Activated T-cell treated with anti-CD3 and anti-CD28 coated beads, Interleukin-2, amount 50 U/mL, for 1 hour (primary cell): Measurements from ENCODE around the gene CAMK2G.
"Not testable (repeated sequence)": the region's sequence is repeated elsewhere in the genome, so short reads cannot be mapped to it uniquely, and the experiment has no call there.

ENCODE experiments used
- DNase-seq: peaks from one replicate; pipeline ENCODE4 v3.0.0-alpha.2; 2020

Gene CAMK2G

DNA sequence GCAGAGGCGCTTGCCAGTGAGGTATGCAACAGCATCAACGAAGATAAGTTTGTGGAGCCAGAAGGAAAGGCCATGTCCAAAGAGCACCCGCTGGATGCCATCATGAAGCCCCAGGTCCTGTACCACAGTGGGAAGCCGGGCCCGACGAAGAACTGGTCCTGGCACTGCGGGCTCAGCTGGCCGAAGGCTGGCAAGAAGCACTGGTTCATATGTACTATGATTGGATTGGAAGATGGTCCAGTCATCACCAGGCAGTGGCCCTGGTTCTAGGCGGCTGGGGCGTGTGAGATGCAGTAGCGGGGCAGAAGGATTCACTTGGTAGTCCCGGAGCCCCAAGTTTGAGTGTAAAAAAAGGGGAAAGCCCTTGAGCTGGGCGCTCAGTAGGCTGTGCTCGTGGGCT, 66.9 kb downstream of the CAMK2G start:
- DNase-seq: no peak

DNA sequence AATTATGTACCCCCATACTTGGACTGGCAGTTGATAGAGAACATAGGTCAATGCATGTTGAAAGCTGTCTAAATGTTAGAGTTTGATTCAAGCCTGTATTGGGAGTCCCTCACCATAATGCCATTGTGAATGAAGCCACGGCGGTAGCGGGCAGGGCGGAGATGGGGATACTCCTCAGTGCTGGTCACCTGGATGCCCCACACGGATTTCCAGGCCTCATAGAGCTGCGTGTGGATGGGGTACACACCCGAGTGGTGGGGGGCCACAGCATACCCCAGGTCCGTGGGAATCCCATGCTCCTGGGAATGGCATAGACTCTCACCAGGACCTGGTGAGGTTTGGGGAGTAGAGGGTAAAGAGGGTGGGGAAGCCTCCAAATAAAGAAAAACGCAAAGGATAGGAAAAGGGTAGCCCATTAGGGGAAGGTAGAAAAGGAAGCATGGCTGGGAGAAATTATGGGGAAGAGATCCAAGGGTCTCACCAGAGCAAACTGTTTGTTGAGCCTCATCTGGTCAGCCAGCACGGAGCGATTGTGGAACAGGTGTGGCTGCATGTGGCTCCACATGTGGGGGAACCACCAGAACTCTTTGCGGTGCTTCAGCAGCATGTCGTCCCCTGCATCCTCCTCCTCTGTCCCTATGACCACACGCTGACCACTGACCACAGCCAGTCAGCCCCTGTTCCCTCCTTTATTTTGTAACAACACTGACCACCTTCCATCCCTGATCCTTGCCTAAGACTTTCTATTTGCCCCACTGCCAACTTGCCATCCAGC, 68.0 kb downstream of the CAMK2G start:
- no peak for DNase-seq

- DNase-seq: no peak
These were observed 70.6 kb downstream of the CAMK2G start for GRCh38 chr10:73803680-73804286.

DNA sequence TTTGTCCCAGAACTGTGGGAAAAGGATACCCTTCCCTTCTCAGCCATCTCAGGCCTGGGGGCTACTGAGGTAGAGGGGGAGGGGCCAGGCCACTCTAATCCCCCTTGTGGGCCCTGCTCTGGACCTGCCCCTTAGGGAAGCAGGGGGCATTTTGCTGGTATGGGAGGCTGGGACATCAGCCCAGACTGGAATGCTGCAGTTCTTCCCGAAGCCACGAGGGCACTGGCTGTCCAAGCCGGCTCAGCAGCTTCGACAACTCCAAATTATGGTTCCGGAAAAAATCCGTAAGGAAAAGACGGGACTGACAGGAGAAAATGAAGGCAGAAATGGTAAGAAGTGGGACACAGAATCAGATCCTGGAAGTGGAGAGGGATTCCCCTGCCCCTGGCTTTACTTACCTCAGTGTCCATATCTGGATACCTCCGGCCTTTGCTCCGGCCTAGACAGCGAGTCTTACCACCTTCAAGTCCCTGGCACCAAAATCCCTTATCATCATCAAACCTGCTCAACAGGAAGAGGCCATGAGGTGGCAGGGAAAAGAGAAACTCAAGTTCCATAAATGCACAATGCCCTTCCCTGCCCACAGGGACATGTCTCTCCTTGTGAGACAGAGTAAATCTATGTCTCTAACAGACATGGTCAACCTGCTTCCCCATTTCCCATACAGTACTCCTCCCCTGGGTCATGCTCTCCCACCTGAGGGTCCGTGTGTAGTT, 71.9 kb downstream of the CAMK2G start:
- DNase-seq: no peak

DNA sequence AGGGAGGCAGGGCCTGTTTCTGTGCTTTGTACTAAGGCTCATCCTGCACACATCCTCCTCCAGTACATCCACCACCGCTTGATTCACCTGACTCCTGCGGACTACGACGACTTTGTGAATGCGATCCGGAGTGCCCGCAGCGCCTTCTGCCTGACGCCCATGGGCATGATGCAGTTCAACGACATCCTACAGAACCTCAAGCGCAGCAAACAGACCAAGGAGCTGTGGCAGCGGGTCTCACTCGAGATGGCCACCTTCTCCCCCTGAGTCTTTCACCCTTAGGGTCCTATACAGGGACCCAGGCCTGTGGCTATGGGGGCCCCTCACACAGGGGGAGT, 73.1 kb downstream of the CAMK2G start:
- DNase-seq: no peak

DNA sequence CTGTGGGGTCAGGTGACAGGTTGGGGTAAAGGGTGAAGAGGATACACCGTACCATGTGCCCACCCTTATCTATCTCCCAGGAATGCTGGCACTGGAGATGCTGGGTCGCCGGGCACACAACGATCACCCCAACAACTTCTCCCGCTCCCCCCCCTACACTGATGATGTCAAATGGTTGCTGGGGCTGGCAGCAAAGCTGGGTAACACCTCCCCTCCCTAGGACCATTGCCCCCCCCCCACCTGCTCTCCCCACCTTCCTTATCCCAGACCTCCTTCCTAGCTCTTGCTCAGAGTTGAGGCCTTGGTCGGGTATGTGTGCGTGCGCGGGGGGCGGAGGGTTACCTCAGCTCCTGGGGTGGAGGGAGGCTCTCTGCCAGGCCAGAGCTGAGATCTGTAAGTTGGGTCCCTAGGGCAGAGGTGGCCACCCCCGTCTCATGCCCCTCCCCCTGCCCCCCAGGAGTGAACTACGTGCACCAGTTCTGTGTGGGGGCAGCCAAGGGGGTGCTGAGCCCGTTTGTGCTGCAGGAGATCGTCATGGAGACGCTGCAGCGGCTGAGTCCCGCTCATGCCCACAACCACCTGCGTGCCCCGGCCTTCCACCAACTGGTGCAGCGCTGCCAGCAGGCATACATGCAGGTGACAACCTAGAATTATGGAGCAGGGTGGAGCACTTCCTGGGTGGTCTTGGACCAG, 73.6 kb downstream of the CAMK2G start:
- DNase-seq: no peak

GRCh38 chr10:73799899-73800559, 74.3 kb downstream of the CAMK2G start:
- no peak for DNase-seq

- no peak for DNase-seq
These were observed 75.3 kb downstream of the CAMK2G start for GRCh38 chr10:73798927-73799560.

DNA sequence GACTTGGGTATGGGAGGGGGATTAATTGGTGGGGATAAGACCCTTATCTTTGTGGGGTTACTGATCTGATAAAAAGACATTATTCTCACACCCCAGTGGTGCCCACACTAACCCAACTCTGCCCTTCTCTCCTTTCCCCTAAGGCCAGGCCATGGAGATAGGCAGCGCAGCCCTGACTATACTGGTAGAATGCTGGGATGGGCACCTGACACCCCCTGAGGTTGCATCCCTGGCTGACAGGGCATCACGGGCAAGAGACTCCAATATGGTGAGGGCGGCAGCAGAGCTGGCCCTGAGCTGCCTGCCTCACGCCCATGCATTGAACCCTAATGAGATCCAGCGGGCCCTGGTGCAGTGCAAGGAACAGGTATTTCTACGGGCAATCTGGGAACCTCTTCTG, 76.3 kb downstream of the CAMK2G start:
- no peak for DNase-seq

DNA sequence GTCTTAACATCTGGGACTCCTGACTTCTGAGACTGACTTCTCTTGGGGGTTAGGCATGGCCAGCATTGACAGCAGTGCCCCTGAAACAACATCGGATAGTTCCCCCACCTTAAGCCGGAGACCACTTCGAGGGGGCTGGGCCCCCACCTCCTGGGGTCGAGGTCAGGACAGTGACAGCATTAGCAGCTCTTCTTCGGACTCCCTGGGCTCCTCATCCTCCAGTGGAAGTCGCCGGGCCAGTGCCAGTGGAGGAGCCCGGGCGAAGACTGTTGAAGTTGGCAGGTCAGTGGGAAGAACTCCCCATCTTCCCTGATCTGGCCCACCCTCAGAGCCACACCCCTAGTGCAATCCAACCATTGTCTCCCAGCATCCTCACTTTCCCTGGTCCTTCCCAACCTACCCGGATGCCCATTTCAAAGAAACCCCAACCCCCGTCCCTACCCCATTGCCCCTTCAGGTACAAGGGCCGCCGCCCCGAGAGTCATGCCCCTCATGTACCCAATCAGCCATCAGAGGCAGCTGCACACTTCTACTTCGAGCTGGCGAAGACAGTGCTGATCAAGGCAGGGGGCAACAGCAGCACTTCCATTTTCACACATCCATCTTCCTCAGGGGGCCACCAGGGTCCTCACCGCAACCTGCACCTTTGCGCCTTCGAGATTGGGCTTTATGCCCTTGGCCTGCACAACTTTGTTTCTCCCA, 76.9 kb downstream of the CAMK2G start:
- no peak for DNase-seq

GRCh38 chr10:73796766-73797165, 77.6 kb downstream of the CAMK2G start:
- DNase-seq: no peak

DNA sequence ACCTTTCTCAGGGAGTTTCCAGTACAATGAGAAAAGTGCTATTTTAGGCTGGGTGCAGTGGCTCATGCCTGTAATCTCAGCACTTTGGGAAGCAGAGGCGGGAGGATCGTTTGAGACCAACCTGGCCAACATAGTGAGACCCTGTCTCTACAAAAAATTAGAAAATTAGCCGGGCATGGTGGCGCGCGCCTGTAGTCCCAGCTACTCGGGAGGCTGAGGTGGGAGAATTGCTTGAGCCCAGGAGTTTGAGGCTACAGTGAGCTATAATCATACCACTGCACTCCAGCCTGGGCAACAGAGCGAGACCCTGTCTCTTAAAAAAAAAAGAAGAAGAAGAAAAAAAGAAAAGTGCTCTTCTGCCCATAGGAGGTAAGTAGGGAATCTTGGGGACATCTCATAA, 78.3 kb downstream of the CAMK2G start:
- not testable (repeated sequence) for DNase-seq

GRCh38 chr10:73795491-73795890, 78.9 kb downstream of the CAMK2G start:
- not testable (repeated sequence) for DNase-seq

DNA sequence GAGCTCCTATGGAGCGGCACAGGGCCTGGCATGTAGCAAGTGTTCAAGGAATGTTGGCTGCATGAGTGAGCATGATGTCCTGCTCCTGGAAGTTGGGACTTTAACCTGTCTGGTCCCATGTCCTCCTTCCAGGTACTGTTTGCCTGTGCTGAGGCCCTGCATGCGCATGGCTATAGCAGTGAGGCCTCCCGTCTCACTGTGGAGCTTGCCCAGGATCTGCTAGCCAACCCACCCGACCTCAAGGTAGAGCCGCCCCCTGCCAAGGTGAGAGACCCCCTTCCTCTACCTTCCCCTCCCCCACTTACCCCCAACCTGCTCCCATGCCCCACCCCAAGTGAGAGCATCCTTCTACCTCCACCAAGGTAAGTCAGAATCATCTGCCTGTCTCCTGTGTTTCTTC, 80.9 kb downstream of the CAMK2G start:
- no peak for DNase-seq

GRCh38 chr10:73791871-73792400, 82.4 kb downstream of the CAMK2G start:
- no peak for DNase-seq

DNA sequence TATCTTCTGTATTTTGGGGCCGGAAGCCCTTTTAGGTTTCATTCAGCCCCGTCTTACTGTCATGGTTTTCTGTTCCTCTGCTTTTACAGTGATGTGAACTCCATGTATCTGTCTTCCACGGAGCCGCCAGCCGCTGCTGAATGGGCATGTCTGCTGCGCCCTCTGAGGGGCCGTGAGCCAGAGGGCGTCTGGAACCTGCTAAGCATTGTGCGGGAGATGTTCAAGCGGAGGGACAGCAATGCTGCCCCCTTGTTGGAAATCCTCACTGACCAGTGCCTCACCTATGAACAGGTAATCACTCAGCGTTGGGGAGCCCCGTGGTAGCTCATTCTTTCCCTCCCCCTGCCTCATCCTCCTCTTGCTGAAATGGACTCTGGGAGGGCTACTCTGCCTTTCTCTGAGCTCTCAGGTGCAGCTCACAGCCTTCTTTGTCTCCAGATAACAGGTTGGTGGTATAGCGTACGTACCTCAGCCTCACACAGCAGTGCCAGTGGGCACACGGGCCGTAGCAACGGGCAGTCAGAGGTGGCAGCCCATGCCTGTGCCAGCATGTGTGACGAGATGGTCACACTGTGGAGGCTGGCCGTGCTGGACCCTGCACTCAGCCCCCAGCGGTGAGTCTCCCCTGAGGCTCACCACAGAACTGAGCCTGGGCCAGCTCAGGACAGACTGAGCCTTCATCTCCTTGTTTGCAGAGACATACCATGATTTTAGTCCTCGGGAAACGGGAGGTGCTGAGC, 83.3 kb downstream of the CAMK2G start:
- DNase-seq: no peak

DNA sequence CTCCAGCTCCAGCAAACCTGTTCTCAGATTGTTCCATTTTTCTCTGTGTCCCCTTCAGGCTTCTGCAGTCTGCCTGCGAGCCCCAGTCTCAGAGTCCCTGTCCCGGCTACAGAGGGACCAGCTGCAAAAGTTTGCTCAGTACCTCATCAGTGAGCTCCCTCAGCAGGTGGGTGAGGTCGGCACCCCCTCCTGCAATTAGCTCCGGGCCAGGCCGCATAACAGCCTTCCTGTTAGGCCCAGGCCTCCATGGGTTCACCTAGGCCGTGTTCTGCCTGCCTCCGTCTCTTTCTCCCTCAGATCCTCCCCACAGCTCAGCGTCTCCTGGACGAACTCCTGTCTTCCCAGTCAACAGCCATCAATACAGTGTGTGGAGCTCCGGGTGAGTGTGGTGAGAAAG, 84.7 kb downstream of the CAMK2G start:
- no peak for DNase-seq

GRCh38 chr10:73788864-73789658, 85.3 kb downstream of the CAMK2G start:
- no peak for DNase-seq

DNA sequence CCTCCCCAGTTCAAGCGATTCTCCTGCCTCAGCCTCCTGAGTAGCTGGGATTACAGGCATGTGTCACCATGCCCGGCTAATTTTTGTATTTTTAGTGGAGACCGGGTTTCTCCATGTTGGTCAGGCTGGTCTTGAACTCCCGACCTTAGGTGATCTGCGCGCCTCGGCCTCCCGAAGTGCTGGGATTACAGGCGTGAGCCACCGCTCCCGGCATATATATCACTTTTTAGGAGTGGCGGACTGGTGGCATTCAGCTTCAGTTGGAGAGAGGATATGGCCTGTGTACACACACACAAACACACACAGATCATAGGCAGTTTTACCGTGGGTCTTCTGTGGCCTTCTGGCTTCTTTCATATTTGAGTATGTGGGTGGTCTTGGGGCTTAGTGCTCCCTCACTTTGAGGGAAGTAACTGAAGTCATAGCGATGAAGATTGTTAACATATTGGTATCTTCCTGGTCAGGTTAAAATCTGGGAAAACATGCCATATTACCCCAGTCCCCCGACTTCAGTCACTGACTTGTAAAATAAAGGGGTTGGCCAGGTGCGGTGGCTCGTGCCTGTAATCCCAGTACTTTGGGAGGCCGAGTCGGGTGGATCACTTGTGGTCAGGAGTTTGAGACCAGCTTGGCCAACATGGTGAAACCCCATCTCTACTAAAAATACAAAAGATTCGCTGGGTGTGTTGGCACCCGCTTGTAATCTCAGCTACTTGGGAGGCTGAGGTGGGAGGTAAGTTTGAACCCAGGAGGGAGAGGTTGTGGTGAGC, 87.1 kb downstream of the CAMK2G start:
- DNase-seq: not testable (repeated sequence)
